GM12874 (cell line): ENCODE results near the gene GJA1.

ENCODE experiments used
- TF ChIP-seq, protein P1 (sequence below): IDR thresholded peaks from 2 replicates; pipeline ENCODE4 v1.5.1; 2011; ENCODE audit warnings: low read depth, mild to moderate bottlenecking, control low read depth, low read length, moderate library complexity; ENCODE audit not compliant: insufficient read depth

GJA1 gene

GRCh38 chr6:121434037-121434770 lies 1.2 kb upstream of the GJA1 start:
- TF ChIP-seq, protein P1, sequence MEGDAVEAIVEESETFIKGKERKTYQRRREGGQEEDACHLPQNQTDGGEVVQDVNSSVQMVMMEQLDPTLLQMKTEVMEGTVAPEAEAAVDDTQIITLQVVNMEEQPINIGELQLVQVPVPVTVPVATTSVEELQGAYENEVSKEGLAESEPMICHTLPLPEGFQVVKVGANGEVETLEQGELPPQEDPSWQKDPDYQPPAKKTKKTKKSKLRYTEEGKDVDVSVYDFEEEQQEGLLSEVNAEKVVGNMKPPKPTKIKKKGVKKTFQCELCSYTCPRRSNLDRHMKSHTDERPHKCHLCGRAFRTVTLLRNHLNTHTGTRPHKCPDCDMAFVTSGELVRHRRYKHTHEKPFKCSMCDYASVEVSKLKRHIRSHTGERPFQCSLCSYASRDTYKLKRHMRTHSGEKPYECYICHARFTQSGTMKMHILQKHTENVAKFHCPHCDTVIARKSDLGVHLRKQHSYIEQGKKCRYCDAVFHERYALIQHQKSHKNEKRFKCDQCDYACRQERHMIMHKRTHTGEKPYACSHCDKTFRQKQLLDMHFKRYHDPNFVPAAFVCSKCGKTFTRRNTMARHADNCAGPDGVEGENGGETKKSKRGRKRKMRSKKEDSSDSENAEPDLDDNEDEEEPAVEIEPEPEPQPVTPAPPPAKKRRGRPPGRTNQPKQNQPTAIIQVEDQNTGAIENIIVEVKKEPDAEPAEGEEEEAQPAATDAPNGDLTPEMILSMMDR: no peak

DNA sequence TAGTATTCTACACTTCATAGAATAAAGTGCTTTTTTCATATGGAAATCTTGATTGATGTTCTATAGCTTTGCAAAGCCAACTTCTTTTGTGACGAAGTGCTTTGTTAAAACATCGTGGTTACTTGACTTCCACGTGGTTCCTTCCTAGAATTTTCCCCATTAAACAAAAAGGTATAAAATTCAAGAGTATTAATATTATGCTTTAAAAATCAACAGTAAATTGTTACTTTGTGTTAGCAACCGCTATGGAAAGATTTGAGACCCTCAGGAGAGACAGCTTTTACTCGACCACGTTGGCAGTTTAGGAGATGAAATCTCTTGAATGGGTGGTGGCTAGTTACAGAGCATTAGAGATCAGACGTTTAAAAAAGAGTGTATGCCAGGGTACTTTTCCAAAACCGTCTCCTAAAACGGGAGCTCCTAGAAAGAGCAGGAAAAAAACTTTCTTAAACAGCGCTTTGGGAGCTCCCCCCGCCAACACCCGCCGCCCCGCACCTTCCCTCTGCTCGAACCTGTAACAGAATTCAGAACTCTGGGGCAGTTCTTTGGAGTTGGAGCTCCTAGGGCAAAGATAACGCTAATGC lies 920 bp downstream of the GJA1 start:
- TF ChIP-seq, protein P1: no peak

DNA sequence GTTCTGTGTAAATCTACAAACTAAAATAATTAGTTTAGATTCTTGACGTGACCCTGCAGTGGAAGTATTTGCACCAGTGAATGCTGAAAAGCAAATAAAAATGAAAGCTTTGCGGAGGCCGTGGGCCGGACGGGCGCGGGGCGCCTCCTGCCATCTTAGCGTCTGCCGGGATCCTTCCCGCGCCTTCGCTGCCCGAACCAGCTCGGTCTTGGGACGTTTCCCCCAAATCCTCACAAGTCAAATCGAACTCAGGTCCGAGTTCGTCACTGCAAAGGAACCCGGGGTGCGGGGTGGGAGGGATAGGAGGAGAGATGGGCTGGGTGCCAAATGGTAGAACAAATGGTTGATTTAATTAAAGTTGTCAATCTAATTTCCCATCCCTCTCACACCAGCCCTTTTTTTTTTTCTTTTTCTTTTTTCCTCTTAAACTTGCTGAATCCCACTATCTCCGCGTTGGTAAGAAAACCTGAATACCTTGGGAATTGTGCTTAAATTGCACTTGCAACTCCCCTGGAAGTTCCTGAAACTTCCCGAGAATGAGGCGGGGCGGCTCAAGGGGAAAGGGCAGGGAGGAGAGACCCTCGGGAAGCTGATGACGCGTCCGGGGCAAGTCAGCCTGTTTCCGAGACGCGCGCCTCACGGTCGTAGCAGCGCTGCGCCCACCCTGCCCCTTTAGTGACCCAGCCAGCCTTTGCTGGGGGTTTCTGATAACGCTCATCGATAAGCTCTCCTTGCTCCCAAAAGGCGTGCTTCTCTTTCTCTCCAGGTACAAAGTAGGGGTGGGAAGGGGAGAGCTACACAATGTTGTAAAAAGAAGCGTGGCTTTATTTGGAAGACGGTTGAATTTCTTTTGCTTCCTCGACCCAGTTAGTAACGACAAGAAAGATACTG lies 1.8 kb downstream of the GJA1 start:
- TF ChIP-seq, protein P1: no peak

DNA sequence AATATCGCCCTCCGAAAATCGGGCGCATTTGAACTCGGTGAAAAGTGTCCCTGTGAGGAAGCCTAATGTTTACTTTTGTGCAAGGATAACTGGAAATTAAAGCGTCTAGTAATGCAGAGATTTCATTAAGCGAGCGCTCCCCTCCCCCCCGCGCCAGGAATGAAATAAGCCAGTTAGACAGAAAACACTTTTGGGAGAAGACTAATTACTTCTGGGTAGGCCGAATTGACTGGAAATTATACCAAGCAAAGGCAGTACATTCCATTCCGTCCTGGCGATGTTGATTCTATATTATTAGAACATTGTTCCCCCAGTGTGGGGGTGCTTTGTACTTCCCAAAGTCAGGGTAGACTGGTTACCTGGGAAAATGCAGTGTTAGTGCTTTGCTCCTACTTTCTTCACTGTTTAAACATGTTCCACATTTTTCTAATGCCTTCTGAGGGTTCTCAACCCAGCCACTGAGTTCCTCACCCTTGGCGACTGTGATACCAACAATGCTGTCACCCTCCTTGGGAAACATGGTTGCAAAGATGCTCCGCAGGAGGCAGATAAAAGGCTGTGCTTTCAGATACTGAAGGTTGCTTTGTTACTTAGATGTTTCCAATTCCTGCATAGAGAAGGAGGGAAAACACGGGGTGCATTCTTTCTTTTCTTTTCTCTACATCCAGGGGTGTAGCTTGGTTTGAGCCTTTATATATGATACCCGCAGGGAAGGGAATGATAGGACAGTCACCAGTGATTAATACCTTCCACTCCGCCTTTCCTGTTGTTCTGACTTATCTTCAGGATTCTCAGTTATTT lies 2.6 kb downstream of the GJA1 start:
- TF ChIP-seq, protein P1: no peak

DNA sequence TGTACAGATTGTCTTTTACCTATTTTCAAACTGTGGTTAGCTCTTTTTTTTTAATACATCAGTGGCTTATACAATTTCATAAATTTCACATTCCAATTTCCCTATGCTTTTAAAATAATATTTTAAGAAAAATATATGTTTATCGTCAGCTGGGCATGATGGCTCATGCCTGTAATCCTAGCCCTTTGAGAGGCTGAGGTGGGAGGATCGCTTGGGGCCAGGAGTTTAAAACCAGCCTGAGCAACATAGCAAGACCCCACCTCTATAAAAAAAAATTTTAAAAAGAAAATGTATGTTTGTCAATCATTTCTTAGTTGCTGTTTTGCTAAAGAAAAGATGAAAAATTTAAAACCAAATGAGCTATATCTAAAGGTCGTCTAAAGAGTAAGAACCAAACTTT lies 3.4 kb downstream of the GJA1 start:
- TF ChIP-seq, protein P1: no peak

DNA sequence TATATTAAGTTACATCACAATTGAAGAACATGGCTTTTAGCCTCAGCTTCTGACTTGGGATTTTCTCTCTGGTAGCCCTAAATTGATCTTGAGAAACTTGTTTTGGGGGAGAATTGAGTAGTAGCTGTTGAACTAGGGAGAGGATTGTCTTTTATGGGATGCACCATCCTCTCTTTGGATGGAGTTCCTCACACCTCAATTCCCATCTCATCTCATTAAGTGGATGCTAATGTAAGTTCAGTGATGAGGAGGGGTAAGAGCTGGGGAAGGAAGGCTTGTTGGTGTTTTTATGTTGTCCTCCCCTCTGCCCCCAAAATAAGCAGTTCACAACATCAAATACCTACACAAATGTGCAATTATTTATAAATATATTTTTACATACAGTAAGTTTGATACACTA lies 4.0 kb downstream of the GJA1 start:
- TF ChIP-seq, protein P1: no peak

DNA sequence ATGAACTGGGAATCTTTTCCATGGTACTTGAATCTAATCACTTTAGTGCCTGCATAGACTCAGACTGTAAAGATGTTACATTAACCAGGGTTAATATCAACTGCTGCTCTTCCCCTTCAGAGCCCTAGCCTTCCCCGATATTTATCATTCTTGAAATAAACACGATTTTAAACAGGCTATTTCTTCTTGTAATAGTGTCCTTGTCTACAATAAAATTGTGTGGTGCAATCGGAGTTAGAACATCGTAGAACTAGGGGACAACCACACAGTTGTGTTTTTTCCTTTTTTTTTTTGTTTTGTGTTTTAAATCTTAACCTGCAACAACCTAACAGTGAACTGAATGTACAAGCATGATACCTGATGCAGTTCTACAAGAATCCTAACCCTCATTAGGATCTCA lies 4.5 kb downstream of the GJA1 start:
- TF ChIP-seq, protein P1: no peak
